ENCODE results near the gene DENND1A.

Gene DENND1A

DNA sequence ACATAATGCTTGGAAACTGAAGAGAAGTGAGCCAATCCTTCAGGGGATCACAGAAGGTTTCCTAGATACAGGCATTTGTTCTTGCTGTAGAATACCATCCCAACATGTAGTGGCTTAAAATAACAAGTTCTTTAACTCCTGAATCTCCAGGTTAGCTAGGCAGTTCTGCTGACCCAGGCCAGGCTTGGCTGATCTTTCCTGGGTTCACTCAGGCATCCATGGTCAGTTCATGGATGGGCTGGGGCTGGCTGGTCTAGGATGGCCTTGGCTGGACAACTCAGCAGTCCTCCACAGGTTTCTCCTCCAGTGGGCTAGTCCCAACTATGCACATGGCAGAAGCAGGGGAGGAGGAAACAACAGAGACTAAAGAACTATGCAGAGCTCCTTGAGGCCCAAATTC, 37.4 kb upstream of the DENND1A start:
- TF ChIP-seq, protein P1, sequence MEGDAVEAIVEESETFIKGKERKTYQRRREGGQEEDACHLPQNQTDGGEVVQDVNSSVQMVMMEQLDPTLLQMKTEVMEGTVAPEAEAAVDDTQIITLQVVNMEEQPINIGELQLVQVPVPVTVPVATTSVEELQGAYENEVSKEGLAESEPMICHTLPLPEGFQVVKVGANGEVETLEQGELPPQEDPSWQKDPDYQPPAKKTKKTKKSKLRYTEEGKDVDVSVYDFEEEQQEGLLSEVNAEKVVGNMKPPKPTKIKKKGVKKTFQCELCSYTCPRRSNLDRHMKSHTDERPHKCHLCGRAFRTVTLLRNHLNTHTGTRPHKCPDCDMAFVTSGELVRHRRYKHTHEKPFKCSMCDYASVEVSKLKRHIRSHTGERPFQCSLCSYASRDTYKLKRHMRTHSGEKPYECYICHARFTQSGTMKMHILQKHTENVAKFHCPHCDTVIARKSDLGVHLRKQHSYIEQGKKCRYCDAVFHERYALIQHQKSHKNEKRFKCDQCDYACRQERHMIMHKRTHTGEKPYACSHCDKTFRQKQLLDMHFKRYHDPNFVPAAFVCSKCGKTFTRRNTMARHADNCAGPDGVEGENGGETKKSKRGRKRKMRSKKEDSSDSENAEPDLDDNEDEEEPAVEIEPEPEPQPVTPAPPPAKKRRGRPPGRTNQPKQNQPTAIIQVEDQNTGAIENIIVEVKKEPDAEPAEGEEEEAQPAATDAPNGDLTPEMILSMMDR (IDR thresholded peaks at IDR 0.05; ENCODE audit: insufficient read depth, missing control alignments): no peak
- DNase-seq (ENCODE audit: insufficient read length, low spot score) (no peak), FAIRE-seq (no peak)

DNA sequence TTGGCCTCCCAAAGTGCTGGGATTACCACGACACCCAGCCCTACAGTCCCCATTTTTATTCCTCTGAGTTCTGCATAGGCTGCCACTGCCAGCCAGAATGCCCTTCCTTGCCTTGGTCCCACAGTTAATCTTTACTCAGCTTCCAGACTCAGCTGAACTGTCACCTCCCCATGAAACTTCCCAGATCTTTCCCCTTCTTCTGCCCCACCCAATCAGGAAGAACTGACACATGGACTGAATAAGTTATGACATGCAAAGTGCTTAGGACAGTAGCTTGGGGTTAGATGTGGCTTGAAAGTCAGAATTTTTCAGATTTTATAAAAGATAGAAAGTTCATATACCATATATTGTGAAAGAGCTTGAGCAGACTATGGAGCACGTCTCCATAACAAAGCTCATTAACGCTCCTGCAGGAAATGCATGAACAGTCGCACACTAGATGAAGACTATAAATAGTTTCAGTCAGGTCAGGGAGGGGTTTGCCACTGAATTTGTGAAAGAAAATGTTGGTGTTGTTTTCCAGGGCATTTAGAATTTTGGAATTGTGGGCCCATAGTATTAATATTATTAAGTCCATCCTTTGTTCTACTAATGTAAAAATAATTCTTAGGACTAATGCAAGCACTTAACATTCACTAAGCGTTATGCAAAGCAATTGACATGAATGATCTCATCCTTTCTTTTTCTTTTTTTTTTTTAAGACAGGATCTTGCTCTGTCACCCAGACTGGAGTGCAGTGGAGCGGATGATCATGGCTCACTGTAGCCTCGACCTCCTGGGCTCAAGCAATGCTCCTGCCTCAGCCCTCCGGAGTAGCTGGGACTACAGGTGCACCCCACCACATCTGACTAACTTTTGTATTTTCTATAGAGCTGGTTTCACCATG, 36.1 kb upstream of the DENND1A start:
- no peak for DNase-seq (ENCODE audit: insufficient read length, low spot score)
- TF ChIP-seq, protein P1 (IDR thresholded peaks at IDR 0.05; ENCODE audit: insufficient read depth, missing control alignments): no peak
- no peak for FAIRE-seq

GRCh38 chr9:123964761-123965160, 34.8 kb upstream of the DENND1A start:
- no peak for DNase-seq (ENCODE audit: insufficient read length, low spot score)
- FAIRE-seq: no peak
- TF ChIP-seq, protein P1 (IDR thresholded peaks at IDR 0.05; ENCODE audit: insufficient read depth, missing control alignments): no peak

GRCh38 chr9:123960965-123961364, 31.0 kb upstream of the DENND1A start:
- TF ChIP-seq, protein P1 (IDR thresholded peaks at IDR 0.05; ENCODE audit: insufficient read depth, missing control alignments): no peak
- DNase-seq (ENCODE audit: insufficient read length, low spot score) (no peak), FAIRE-seq (no peak)

- FAIRE-seq (no peak), DNase-seq (ENCODE audit: insufficient read length, low spot score) (no peak)
- TF ChIP-seq, protein P1 (IDR thresholded peaks at IDR 0.05; ENCODE audit: insufficient read depth, missing control alignments): peak; percentile 3
Measured at GRCh38 chr9:123960366-123960765, 30.4 kb upstream of the DENND1A start.

GRCh38 chr9:123959787-123960186, 29.9 kb upstream of the DENND1A start:
- DNase-seq (ENCODE audit: insufficient read length, low spot score) (no peak), FAIRE-seq (no peak)
- TF ChIP-seq, protein P1 (IDR thresholded peaks at IDR 0.05; ENCODE audit: insufficient read depth, missing control alignments): no peak

DNA sequence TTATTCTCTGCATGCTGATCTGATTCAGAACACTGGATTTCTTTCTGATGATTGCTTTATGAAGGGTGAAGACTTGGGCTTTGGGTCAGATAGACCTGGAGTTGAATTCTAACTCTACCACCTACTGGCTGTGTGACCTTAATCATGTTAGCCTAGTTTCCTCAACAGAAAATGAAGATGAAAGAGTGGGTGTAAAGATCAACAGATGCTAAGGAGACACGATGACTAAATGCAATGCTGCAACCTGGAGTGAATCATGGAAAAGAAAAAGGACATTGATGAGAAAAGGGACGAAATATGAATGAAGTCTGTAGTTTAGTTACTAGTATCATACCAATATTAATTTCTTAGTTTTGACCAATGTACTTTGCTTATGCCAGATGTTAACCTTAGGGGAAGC, 27.8 kb upstream of the DENND1A start:
- TF ChIP-seq, protein P1 (IDR thresholded peaks at IDR 0.05; ENCODE audit: insufficient read depth, missing control alignments): no peak
- FAIRE-seq (no peak), DNase-seq (ENCODE audit: insufficient read length, low spot score) (no peak)

Measured in D721Med (cell line).